Epithelial cell of esophagus (primary cell): ENCODE measurements around the gene DNASE1L2.

Experiments used
- DNase-seq: peaks from one replicate; pipeline ENCODE4 v3.0.0; 2010; ENCODE audit warnings: low read depth
- H3K4me3 ChIP-seq: 2 replicates; pipeline ENCODE4 v1.5.1; 2011; ENCODE audit warnings: mild to moderate bottlenecking, low read length, control low read depth
- TF ChIP-seq, protein P1 (sequence below): IDR thresholded peaks from 2 replicates; pipeline ENCODE4 v1.5.1; 2011; ENCODE audit warnings: low read depth, mild to moderate bottlenecking, low read length, control low read depth, inconsistent platforms; ENCODE audit not compliant: insufficient read depth; ENCODE audit errors: missing control alignments

The DNASE1L2 gene

GRCh38 chr16:2280981-2281542, 44.8 kb downstream of the DNASE1L2 start:
- H3K4me3 ChIP-seq: no peak overlapping the region
- DNase-seq: no peak
- TF ChIP-seq, protein P1, sequence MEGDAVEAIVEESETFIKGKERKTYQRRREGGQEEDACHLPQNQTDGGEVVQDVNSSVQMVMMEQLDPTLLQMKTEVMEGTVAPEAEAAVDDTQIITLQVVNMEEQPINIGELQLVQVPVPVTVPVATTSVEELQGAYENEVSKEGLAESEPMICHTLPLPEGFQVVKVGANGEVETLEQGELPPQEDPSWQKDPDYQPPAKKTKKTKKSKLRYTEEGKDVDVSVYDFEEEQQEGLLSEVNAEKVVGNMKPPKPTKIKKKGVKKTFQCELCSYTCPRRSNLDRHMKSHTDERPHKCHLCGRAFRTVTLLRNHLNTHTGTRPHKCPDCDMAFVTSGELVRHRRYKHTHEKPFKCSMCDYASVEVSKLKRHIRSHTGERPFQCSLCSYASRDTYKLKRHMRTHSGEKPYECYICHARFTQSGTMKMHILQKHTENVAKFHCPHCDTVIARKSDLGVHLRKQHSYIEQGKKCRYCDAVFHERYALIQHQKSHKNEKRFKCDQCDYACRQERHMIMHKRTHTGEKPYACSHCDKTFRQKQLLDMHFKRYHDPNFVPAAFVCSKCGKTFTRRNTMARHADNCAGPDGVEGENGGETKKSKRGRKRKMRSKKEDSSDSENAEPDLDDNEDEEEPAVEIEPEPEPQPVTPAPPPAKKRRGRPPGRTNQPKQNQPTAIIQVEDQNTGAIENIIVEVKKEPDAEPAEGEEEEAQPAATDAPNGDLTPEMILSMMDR: no peak

- TF ChIP-seq, protein P1: no peak
- no peak for DNase-seq
Measured at GRCh38 chr16:2282262-2282661, 46.0 kb downstream of the DNASE1L2 start.

DNA sequence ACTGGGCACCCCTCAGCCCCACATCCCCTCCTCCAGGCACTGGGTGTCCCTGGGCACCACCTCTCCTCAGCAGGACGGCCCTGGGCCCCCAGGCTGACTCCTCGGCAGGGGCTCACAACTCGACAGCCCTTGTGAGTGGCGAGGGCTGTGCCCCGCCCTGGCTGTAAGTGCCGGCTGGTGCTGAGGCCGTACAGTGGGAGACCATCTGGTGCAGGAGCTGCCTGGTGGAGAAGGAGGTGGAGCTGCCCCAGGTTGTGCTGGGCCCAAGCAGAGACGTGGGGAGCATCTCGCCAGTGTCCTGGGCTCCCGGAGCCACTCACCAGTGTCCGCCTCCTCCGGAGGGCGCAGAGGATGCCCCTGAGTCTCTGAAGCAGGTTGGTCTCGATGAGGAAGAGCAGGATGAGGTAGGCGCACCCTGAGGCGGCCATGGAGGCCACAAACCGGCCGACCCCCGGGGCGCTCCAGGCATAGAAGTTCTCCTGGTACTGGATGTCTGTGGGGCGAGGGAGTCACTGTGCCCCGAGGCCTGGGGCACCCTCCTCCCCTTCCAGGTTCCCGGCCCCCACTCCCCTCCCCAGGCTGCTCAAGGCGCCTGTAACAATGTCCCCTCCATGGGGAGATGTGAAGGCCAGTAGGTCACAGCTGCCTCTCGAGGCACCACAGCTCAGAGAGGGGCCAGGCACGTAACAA, 46.8 kb downstream of the DNASE1L2 start:
- H3K4me3 ChIP-seq: no peak overlapping the region
- TF ChIP-seq, protein P1: no peak
- DNase-seq: no peak

More at GRCh38 chr16:2282262-2282661, 46.0 kb downstream of the DNASE1L2 start:
- no peak overlapping the region for H3K4me3 ChIP-seq

DNA sequence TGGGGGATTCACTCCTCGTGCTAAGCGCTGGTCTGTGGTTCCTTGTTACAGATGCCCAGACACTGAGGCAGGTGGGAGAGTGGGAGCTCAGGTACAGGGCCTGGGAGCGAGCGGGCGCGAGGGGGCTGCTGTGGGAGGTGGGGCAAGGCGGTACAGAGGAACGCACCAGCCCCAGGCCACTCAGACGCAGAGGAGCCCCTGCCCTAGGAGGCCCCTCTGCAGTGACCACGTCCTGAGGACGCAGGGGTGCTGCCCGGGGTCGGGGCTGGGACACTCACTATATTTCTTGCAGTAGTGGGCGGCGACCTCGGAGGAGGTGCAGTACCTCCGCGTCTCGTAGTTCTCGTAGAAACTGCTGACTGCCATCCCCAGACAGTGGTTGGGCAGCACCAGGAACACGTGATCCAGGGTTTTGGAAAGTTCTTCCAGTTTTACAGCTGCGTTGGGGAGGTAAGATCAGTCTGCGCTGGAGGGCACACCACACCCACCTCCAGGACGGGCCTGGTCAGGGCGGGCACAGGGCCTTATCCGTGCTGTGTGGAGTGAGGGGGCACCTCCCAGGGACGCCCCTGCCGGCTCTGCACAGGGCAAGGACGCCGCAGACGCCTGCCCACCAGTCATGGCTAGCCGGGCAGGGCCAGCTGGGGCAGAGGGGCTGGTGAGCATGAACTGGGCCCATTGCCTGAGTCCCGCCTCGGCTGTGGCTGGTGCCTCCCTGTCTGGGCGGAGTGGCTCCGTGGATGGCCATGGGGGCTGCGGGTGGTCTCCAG, 47.9 kb downstream of the DNASE1L2 start:
- TF ChIP-seq, protein P1: no peak
- no peak overlapping the region for H3K4me3 ChIP-seq
- no peak for DNase-seq

- DNase-seq: no peak
- no peak overlapping the region for H3K4me3 ChIP-seq
- TF ChIP-seq, protein P1: no peak
Measured at GRCh38 chr16:2284797-2285576, 48.7 kb downstream of the DNASE1L2 start.

DNA sequence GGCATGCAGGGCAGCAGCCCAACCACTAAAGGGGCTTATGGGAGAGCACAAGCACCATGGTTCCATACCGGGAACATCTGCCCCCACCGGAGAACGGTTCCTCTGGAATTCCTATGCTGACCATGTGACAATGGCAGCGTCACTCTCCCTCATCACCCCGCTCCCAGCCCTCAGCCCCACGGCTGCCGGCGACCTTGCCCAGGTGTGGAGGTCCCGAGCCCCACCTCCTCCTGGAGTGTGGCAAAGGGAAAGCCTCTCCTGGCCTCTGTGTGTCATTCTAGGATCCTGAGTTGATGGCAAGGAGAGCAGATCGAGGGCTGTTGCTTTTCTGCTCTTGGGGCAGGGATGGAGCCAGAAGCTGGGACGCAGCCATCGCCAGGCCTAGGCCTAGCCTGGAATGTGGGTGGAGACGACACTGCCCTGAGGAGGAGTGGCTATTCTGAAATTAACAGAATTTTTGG, 49.5 kb downstream of the DNASE1L2 start:
- DNase-seq: no peak
- no peak overlapping the region for H3K4me3 ChIP-seq

More for the DNA sequence above, 49.5 kb downstream of the DNASE1L2 start:
- TF ChIP-seq, protein P1: no peak
